Activated CD4-positive, alpha-beta T cell treated with anti-CD3 and anti-CD28 coated beads, Interleukin-10, Interleukin-2, amounts not matched to agents 100 ng/mL and 50 ng/mL, durations not matched to agents 16 hours and 8 hours (primary cell): ENCODE data around the gene CD53.
A peak's percentile ranks its signal among the peaks of the same experiment; 100 is the strongest.

Source experiments
- DNase-seq: peaks from one replicate; pipeline ENCODE4 v3.0.0-alpha.2; 2020

Gene CD53

DNA sequence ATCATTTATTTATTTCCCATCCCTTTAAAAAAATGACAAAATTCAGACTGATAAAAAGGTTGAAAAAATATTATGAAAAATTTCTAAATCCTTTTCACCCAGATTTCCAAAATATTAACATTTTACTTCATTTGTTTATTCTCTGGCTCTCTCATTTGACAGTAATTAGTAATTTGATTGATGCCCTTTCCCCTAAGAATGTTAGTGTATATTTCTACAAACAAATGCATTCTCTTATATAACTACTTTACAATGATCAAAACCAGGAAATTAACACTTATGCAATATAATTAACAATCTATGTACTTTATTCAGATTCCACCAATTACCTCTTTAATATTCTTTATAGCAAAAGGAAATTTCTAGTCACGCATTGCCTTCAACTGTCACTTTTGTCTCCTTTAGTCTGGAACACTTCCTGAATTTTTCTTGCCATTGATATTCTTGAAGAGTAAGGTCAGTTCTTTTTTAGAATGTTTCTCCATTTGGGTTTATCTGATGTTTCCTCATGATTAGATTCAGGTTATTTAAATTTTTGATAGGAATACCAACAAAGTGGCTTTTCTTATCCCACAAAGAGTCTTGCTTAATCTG lies 3.9 kb downstream of the CD53 start:
- no peak for DNase-seq

DNA sequence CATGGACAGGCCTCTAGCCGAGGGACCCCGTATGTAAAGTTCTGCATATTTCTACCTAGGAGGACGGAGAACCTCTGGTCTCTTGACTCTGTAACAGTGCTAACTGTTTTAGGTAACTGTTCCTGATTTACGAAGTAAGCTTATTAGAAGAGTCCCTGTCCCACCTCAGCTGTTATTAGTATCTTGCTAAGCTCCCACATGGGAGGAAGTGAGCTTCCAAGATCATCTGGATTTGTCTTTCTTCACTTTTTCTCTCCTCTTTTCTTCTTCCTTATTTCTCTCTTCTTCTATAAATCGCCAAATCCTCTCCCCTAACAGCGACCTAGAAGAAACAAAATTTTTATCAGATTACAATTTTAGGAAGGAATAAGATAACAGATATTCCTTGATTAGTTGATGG lies 4.4 kb downstream of the CD53 start:
- DNase-seq, result peak; percentile 21

DNA sequence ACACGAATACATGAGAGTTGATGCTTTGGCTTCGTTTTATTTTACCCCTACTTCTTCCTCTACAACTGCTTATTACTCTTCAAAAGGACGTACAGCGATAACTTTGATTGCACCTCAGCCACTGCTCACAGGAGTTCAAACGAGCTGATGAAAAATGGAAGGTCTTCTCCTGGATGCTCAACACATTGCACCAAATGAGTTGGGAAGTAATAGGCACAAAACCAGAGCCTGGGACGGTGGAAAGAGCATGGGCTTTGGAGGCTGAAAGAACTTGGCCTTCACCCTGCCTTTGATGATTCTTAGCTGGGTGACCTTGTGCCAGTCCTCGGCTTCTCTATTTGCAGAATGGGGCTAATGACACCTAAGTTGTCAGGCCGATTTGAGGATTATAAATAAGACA lies 4.8 kb downstream of the CD53 start:
- DNase-seq, result peak; percentile 19

GRCh38 chr1:110878591-110878990 lies 5.6 kb downstream of the CD53 start:
- DNase-seq, result no peak

DNA sequence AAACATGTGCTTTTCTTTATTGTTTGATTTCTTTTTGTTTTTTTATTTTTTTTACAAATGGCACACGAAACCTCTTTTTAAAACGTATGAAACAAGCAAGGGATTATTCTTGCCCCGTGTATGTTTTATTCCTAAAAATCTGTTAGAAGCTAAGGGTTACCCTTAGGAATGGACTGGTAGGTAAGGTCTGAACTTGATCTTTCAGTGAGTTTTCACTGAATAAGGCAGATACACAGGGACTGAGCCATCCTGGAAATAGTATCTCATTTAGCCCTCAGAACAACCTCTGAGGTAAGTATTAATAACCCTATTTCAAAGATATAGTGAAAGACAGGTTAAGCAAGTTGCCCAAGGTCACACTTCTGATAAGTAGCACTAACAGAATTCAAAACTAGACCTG lies 6.0 kb downstream of the CD53 start:
- no peak for DNase-seq

DNA sequence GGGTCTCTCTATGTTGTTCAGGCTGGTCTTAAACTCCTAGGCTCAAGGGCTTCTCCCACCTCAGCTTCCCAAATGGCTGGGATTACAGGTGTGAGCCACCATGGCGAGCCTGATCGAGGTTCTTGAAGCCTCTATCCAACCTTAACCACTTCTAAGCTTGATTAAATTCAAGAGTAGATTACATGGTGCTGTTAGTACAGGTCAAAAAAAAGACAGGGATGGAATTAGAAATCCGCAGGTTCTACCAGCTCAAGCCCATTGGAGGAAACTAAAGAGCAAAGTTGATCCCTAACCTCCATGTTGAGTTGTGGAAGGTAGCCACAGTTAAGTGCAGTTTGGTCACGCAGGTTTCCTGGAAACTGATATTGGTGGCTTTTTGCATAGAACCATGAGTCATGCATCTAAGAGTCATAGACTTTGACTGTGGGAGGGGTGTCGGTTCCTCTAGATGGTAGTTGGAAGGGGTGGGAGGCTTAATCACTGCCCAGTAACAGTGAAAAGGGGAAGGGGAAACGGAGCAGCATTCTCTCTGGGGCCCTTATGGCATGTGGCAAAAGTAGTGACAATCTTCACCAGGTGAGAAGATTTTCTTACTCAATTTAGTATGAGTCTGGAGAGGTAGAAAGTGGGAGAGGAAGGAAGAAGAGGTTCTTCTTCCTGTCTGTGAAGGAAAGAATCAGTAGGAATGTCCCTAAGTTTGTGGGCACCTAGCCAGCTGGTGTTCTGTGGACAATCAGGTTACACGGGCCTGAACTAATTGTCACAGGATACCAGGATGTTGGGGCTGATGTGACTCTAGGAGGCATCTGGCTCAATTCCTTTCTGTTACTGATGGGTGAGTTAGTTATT lies 7.0 kb downstream of the CD53 start:
- DNase-seq, result peak; percentile 94

GRCh38 chr1:110880708-110881374 lies 7.9 kb downstream of the CD53 start:
- DNase-seq, result peak; percentile 85

DNA sequence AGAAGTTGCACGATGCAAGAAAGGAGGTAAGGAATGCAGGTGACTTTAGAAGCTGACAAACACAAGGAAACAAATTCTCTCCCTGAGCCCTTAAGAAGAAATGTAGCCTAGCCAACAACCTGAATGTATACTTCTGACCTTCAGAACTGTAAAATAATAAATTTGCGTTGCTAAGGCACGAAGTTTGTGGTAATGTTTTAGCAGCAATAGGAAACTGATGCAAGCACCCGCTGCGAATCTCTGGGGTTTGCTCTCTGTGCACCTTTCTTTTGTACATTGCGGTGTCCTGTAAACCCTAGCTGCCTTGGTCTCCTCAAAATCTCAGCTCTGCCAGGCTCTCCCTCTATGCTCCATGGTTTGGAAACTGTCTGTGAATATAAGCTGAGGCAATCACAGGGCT lies 15.1 kb downstream of the CD53 start:
- no peak for DNase-seq

DNA sequence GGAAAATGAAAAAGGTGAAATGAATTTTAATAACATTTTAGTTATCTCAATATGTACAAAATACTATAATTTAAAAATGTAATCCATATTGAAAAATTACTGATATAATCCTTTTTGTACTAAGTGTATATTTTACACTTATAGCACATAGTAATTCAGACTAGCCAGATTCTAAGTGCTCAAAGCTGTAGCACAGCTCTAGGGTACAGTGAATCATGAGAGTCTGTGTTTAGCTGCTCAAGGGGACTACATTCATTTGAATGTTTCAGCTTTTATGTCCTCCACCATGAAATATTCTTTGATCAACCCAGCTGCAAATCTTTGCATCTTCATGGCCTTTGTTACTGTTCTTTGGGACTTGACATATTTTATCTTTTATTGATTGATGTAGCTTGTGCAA lies 15.7 kb downstream of the CD53 start:
- no peak for DNase-seq

DNA sequence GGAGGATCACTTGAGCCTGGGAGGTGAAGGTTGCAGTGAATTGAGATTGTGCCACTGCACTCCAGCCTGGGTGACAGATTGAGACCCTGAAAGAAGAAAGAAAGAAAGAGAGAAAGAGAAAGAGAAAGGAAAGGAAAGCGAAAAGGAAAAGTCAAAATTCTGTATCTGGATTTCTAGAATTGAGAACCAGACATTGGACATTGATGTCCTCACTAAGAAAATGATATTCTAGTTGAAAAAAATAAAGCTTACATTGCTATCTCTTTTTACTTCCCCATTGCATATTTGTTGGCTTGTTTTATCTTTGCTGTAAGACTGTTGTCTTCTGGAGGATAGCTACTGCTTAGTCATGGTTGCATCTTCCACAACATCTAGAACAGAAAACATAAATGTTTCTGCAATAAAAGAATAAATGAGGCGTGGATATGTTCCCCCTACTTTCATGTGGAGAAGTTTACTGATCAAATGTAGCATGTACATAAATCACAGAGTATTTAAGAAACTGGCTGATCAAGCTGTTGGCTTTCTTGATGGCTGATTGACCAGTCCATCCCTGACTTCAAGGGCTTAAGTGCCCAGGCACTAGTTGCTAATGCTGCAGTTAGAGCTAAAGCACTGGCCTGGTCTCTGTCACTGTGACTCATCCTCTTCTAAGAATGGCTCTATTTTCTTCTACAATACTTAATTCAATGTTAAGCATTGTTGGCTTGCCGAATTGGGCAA lies 17.7 kb downstream of the CD53 start:
- DNase-seq, result no peak

- DNase-seq, result no peak
These were observed 21.1 kb downstream of the CD53 start for GRCh38 chr1:110893908-110894490.

- DNase-seq, result no peak
These were observed 23.1 kb downstream of the CD53 start for GRCh38 chr1:110896090-110896489.

DNA sequence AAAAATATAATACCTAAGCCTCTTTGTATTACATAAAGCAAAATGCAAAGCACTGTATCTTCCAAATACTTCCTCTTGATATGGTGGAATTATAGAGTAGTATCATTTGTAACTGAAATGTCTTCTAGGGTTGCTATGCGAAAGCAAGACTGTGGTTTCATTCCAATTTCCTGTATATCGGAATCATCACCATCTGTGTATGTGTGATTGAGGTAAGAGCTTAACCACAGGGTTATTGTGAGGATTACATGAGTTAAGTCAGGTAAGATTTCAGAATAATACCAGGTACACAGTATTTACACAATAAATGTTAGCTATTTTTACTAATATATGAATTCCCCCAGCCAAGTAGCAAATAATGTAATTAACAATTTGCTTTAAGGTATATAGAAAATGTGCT lies 24.7 kb downstream of the CD53 start:
- DNase-seq, result no peak

DNA sequence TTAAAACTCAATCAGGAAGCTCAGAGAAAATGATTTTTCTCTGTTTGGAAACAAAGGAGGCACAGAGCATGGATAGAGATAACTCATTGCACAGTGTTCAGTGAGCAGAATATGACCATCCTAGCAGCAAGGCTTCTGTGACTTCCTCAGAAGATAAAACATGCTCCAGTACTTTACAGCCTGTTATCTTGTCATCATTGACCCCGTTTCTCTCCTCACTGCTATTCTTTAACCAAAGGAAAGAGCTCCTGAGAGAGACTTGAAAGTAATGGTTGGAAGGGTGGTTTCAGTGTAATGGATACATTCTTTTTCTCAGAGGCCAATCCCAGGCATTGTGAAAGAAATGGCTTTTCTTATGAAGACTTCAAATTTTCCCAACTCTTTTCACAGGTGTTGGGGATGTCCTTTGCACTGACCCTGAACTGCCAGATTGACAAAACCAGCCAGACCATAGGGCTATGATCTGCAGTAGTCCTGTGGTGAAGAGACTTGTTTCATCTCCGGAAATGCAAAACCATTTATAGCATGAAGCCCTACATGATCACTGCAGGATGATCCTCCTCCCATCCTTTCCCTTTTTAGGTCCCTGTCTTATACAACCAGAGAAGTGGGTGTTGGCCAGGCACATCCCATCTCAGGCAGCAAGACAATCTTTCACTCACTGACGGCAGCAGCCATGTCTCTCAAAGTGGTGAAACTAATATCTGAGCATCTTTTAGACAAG lies 25.9 kb downstream of the CD53 start:
- DNase-seq, result no peak

GRCh38 chr1:110899458-110899843 lies 26.5 kb downstream of the CD53 start:
- DNase-seq, result no peak

GRCh38 chr1:110902820-110903463 lies 30.0 kb downstream of the CD53 start:
- no peak for DNase-seq

- DNase-seq, result no peak
These were observed 31.0 kb downstream of the CD53 start for GRCh38 chr1:110903853-110904500.

DNA sequence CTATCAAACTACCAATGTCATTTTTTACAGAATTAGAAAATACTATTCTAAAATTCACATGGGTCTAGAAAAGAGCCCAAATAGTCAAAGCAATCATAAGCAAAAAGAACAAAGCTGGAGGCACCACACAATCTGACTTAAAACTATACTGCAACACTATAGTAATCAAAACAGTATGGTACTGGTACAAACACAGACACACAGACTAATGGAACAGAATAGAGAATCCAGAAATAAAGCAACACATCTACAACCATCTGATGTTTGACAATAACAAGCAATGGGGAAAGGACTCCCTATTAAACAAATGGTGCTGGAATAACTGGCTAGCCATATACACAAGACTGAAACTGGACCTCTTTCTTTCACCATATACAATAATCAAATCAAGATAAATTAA lies 39.8 kb downstream of the CD53 start:
- no peak for DNase-seq

DNA sequence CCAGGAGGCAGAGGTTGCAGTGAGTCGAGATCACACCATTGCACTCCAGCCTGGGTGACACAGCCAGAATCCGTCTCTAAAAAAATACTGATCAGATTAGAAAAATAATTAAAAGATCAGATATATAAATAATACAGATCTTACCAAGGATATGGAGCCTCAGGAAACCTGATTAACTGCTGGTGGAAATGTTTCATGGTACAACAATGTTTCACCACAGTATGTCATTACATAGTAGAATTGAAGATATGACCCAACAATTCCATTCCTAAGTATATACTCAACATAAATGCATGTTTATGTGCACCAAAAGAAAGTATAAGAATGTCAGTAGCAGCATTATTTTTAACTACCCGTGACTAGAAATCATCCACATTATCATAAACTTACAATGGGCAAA lies 41.7 kb downstream of the CD53 start:
- DNase-seq, result no peak

- DNase-seq, result no peak
These were observed 42.9 kb downstream of the CD53 start for GRCh38 chr1:110915804-110916203.

DNA sequence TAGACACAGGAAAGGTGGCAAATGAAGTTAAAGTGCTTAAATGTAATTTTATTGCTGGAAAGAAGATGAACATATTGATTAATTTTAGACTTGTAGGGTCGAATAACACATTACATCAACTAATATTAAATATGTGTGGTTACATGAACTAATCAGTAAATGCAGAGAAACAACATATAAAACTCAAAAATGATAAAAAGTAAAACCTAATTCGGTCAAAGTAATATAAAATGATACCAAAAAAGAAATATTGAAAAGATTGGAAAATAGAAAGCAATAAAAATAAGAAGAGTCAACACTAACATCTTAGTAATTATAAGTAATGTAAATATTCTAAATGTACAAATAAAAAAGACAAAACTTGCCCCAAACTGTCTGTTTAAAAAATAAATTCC lies 43.3 kb downstream of the CD53 start:
- DNase-seq, result no peak
